Measurements from ENCODE around the gene ATP5MG.

ATP5MG gene

DNA sequence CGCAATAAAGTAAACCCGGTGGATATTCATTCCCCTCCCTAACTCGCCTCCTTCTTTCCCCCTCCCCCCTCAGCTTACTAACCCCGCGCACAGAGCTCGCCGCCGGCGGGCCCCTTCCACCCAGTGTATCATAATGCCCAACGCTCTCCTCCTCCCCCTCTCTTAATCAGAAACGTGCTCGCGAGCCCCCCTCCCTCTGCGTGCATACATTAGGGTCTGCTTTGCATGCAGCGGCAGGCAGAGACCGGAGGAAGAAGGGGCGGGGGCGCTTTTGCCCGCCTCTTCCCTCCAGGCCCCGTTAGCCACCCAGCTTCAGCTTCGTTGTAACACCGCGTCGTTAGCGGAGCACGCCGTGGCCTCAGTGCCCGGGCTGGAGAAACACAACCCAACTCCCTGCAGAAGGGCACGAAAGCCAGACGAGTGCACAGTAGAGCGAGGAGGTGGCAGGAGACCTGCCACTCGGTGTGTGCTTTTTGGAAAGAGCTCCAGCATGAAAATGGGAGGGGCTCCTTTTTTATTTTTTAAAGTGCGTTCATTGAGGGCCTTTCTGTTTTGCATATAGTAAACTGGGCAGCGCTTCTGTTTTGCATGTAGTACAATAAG lies 34.0 kb downstream of the ATP5MG start:
- no peaks in the 10 kb centered on the region for H3K9me3 ChIP-seq (ENCODE audit: control insufficient read depth, insufficient read depth, low read length)
- peak overlapping the region; percentile 94 for H3K4me2 ChIP-seq (ENCODE audit: low read length)
- H3K4me3 ChIP-seq (ENCODE audit: low read length): peak overlapping the region; percentile 88
- H3K27ac ChIP-seq (ENCODE audit: low read depth, low read length): peak overlapping the region; percentile 90
- peaks cover 30% of the 10 kb centered on the region for H3K36me3 ChIP-seq (ENCODE audit: control insufficient read depth, low read length)
- peaks cover 14% of the 10 kb centered on the region for H3F3A ChIP-seq (ENCODE audit: control insufficient read depth, insufficient read depth)
- no peaks in the 10 kb centered on the region for H3K9me2 ChIP-seq (replicated peaks; ENCODE audit: control insufficient read depth, low read length)
- H4K20me1 ChIP-seq (ENCODE audit: control insufficient read depth, insufficient read depth, low read depth, low read length): peaks cover 24% of the 10 kb centered on the region
- H3K4me1 ChIP-seq (ENCODE audit: control insufficient read depth, low read length): peaks cover 49% of the 10 kb centered on the region
- peaks cover 39% of the 10 kb centered on the region for H3K79me2 ChIP-seq (ENCODE audit: control insufficient read depth, low read length)
- TF ChIP-seq, protein P1, sequence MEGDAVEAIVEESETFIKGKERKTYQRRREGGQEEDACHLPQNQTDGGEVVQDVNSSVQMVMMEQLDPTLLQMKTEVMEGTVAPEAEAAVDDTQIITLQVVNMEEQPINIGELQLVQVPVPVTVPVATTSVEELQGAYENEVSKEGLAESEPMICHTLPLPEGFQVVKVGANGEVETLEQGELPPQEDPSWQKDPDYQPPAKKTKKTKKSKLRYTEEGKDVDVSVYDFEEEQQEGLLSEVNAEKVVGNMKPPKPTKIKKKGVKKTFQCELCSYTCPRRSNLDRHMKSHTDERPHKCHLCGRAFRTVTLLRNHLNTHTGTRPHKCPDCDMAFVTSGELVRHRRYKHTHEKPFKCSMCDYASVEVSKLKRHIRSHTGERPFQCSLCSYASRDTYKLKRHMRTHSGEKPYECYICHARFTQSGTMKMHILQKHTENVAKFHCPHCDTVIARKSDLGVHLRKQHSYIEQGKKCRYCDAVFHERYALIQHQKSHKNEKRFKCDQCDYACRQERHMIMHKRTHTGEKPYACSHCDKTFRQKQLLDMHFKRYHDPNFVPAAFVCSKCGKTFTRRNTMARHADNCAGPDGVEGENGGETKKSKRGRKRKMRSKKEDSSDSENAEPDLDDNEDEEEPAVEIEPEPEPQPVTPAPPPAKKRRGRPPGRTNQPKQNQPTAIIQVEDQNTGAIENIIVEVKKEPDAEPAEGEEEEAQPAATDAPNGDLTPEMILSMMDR (IDR thresholded peaks at IDR 0.05; ENCODE audit: low read depth, low read length, poor library complexity, severe bottlenecking): no peak
- TF ChIP-seq EZH2phosphoT487 (IDR thresholded peaks at IDR 0.05; ENCODE audit: borderline replicate concordance, low read length): no peak
- no peaks in the 10 kb centered on the region for H3K27me3 ChIP-seq (ENCODE audit: control insufficient read depth, low read length)

DNA sequence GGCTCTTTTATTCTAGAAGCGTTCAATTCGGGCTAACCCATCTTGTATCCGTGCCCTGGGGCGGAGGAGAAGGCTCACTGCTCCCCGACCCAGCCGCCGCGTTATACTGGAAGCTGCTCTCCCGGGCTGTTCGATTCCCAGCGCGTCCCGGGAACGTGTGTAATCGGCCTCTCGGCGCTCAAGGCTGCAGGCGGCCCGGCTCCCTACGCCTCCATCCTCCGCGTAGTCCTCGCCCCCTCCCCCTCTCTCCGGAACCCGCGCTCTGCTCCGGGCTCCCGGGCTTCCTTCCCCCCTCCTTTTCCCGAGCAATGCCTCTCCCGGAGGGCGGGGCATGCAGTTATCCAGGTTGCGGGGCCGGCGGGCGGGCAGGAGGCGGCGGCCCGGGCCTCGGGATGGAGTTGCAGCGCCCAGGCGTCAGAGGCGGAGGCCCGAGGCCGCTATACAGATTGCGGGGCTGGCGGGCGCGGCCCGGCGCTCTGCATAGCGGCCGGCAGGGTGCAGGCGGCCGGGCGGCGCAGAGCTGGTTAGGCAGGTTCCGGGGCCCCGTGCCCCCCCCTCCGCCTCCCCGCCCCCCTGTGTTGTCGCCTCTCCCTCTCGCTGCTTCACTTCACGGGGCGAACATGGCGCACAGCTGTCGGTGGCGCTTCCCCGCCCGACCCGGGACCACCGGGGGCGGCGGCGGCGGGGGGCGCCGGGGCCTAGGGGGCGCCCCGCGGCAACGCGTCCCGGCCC lies 34.7 kb downstream of the ATP5MG start, which contains the start of gene KMT2A:
KMT2A (plus strand) TSS at position 600 of the 732 bp plus-strand sequence; CDS start at position 621, 21 bp downstream.
- peaks cover 30% of the 10 kb centered on the region for H4K20me1 ChIP-seq (ENCODE audit: control insufficient read depth, insufficient read depth, low read depth, low read length)
- no peaks in the 10 kb centered on the region for H3K9me2 ChIP-seq (replicated peaks; ENCODE audit: control insufficient read depth, low read length)
- H3K27ac ChIP-seq (ENCODE audit: low read depth, low read length): peak within 1 kb of the TSS; percentile 90
- peaks cover 37% of the 10 kb centered on the region for H3K36me3 ChIP-seq (ENCODE audit: control insufficient read depth, low read length)
- H3K4me1 ChIP-seq (ENCODE audit: control insufficient read depth, low read length): peaks cover 53% of the 10 kb centered on the region
- H3K4me3 ChIP-seq (ENCODE audit: low read length): peak within 1 kb of the TSS; percentile 88
- H3K79me2 ChIP-seq (ENCODE audit: control insufficient read depth, low read length): peaks cover 46% of the 10 kb centered on the region
- H3F3A ChIP-seq (ENCODE audit: control insufficient read depth, insufficient read depth): peaks cover 12% of the 10 kb centered on the region
- TF ChIP-seq, protein P1 (IDR thresholded peaks at IDR 0.05; ENCODE audit: low read depth, low read length, poor library complexity, severe bottlenecking): no peak
- no peak for TF ChIP-seq EZH2phosphoT487 (IDR thresholded peaks at IDR 0.05; ENCODE audit: borderline replicate concordance, low read length)
- H3K27me3 ChIP-seq (ENCODE audit: control insufficient read depth, low read length): no peaks in the 10 kb centered on the region
- no peaks in the 10 kb centered on the region for H3K9me3 ChIP-seq (ENCODE audit: control insufficient read depth, insufficient read depth, low read length)
- peak within 1 kb of the TSS; percentile 98 for H3K4me2 ChIP-seq (ENCODE audit: low read length)

DNA sequence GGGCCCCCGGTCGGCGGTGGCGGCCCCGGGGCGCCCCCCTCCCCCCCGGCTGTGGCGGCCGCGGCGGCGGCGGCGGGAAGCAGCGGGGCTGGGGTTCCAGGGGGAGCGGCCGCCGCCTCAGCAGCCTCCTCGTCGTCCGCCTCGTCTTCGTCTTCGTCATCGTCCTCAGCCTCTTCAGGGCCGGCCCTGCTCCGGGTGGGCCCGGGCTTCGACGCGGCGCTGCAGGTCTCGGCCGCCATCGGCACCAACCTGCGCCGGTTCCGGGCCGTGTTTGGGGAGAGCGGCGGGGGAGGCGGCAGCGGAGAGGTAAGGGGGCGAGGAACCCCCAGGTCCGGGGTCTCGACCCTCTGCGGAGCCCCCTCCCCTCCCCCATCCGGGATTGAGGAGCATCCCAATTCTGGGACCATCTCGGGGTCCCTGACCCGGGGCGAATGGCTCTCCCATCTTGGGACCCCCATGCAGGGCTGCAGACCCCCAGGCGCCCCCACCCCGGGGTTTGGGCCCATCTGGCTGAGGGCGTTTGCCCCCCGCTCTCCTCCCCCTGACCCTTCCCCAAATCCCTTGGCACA lies 35.3 kb downstream of the ATP5MG start:
- TF ChIP-seq, protein P1 (IDR thresholded peaks at IDR 0.05; ENCODE audit: low read depth, low read length, poor library complexity, severe bottlenecking): no peak
- no peak for TF ChIP-seq EZH2phosphoT487 (IDR thresholded peaks at IDR 0.05; ENCODE audit: borderline replicate concordance, low read length)

More for the DNA sequence above, 35.3 kb downstream of the ATP5MG start:
- Histone ChIP-seq H3K36me3 (ENCODE audit: control insufficient read depth, low read length) (peaks cover 44% of the 10 kb centered on the region), H3K4me2 (ENCODE audit: low read length) (peak overlapping the region; percentile 98), H3K27me3 (ENCODE audit: control insufficient read depth, low read length) (no peaks in the 10 kb centered on the region), H3K9me3 (ENCODE audit: control insufficient read depth, insufficient read depth, low read length) (no peaks in the 10 kb centered on the region), H4K20me1 (ENCODE audit: control insufficient read depth, insufficient read depth, low read depth, low read length) (peaks cover 32% of the 10 kb centered on the region), H3K9me2 (replicated peaks; ENCODE audit: control insufficient read depth, low read length) (no peaks in the 10 kb centered on the region), H3K4me1 (ENCODE audit: control insufficient read depth, low read length) (peaks cover 53% of the 10 kb centered on the region), H3K79me2 (ENCODE audit: control insufficient read depth, low read length) (peaks cover 52% of the 10 kb centered on the region), H3K4me3 (ENCODE audit: low read length) (peak overlapping the region; percentile 88), H3F3A (ENCODE audit: control insufficient read depth, insufficient read depth) (peaks cover 11% of the 10 kb centered on the region), H3K27ac (ENCODE audit: low read depth, low read length) (peak overlapping the region; percentile 59)
